HEK293 (cell line): ENCODE data around the gene STK24.
A peak's percentile ranks its signal among the peaks of the same experiment; 100 is the strongest.

ENCODE experiments used
- EGR2 ChIP-seq: fragments of 450-650 bp; formaldehyde crosslinking; IDR thresholded peaks from 2 replicates; pipeline ENCODE4 v1.5.1; 2016; ENCODE audit warnings: low read depth, missing biosample characterization, missing genetic modification characterization
- HOXA7 ChIP-seq: sonication (generic); formaldehyde crosslinking; IDR thresholded peaks from 2 replicates; pipeline ENCODE4 v1.8.1; 2022; ENCODE audit warnings: missing genetic modification reagents, borderline replicate concordance
- KLF7 ChIP-seq: fragments of 450-650 bp; formaldehyde crosslinking; IDR thresholded peaks from 2 replicates; pipeline ENCODE4 v1.5.1; 2016; ENCODE audit warnings: missing biosample characterization, missing genetic modification characterization, borderline replicate concordance
- MEIS1 ChIP-seq: sonication (generic); formaldehyde crosslinking; IDR thresholded peaks from 2 replicates; pipeline ENCODE4 v1.8.1; 2022; ENCODE audit warnings: missing genetic modification reagents, mild to moderate bottlenecking, borderline replicate concordance
- PRDM6 ChIP-seq: fragments of 450-650 bp; formaldehyde crosslinking; IDR thresholded peaks from 2 replicates; pipeline ENCODE4 v1.5.1; 2017; ENCODE audit warnings: missing biosample characterization, missing genetic modification characterization
- RBAK ChIP-seq: fragments of 450-650 bp; formaldehyde crosslinking; IDR thresholded peaks from 2 replicates; pipeline ENCODE4 v1.5.1; 2016; ENCODE audit warnings: missing biosample characterization, missing genetic modification characterization
- WT1 ChIP-seq: fragments of 450-650 bp; formaldehyde crosslinking; IDR thresholded peaks from 2 replicates; pipeline ENCODE4 v1.5.1; 2016; ENCODE audit warnings: missing biosample characterization, missing genetic modification characterization
- ZBTB20 ChIP-seq: fragments of 450-650 bp; formaldehyde crosslinking; IDR thresholded peaks from 2 replicates; pipeline ENCODE4 v1.5.1; 2016; ENCODE audit warnings: missing biosample characterization, missing genetic modification characterization
- ZFP37 ChIP-seq: fragments of 450-650 bp; formaldehyde crosslinking; IDR thresholded peaks from 2 replicates; pipeline ENCODE4 v1.5.1; 2016; ENCODE audit warnings: missing biosample characterization, missing genetic modification characterization
- ZNF112 ChIP-seq: fragments of 450-650 bp; formaldehyde crosslinking; IDR thresholded peaks from 2 replicates; pipeline ENCODE4 v1.5.0; 2017; ENCODE audit warnings: missing biosample characterization, missing genetic modification characterization
- ZNF133 ChIP-seq: fragments of 450-650 bp; formaldehyde crosslinking; IDR thresholded peaks from 2 replicates; pipeline ENCODE4 v1.5.1; 2016; ENCODE audit warnings: missing biosample characterization, missing genetic modification characterization
- ZNF146 ChIP-seq: fragments of 450-650 bp; formaldehyde crosslinking; IDR thresholded peaks from 2 replicates; pipeline ENCODE4 v1.5.1; 2016; ENCODE audit warnings: missing biosample characterization, missing genetic modification characterization
- ZNF223 ChIP-seq: fragments of 450-650 bp; formaldehyde crosslinking; IDR thresholded peaks from 2 replicates; pipeline ENCODE4 v1.5.1; 2016; ENCODE audit warnings: missing biosample characterization, missing genetic modification characterization
- ZNF24 ChIP-seq: fragments of 450-650 bp; formaldehyde crosslinking; IDR thresholded peaks from 2 replicates; pipeline ENCODE4 v1.5.1; 2016; ENCODE audit warnings: missing biosample characterization, missing genetic modification characterization
- ZNF26 ChIP-seq: fragments of 450-650 bp; formaldehyde crosslinking; IDR thresholded peaks from 2 replicates; pipeline ENCODE4 v1.5.1; 2016; ENCODE audit warnings: missing biosample characterization, missing genetic modification characterization
- ZNF266 ChIP-seq: fragments of 450-650 bp; formaldehyde crosslinking; IDR thresholded peaks from 2 replicates; pipeline ENCODE4 v1.5.1; 2016; ENCODE audit warnings: missing biosample characterization, missing genetic modification characterization, low read depth
- ZNF311 ChIP-seq: fragments of 450-650 bp; formaldehyde crosslinking; IDR thresholded peaks from 2 replicates; pipeline ENCODE4 v1.5.1; 2017; ENCODE audit warnings: missing biosample characterization, missing genetic modification characterization, borderline replicate concordance
- ZNF391 ChIP-seq: fragments of 450-650 bp; formaldehyde crosslinking; IDR thresholded peaks from 2 replicates; pipeline ENCODE4 v1.5.1; 2016; ENCODE audit warnings: low read depth, missing biosample characterization, missing genetic modification characterization, borderline replicate concordance
- ZNF423 ChIP-seq: fragments of 450-650 bp; formaldehyde crosslinking; IDR thresholded peaks from 2 replicates; pipeline ENCODE4 v1.5.1; 2016; ENCODE audit warnings: missing biosample characterization, missing genetic modification characterization
- ZNF473 ChIP-seq: fragments of 450-650 bp; formaldehyde crosslinking; IDR thresholded peaks from 2 replicates; pipeline ENCODE4 v1.5.1; 2017; ENCODE audit warnings: missing biosample characterization, missing genetic modification characterization
- ZNF501 ChIP-seq: fragments of 450-650 bp; formaldehyde crosslinking; IDR thresholded peaks from 2 replicates; pipeline ENCODE4 v1.5.1; 2016; ENCODE audit warnings: missing biosample characterization, missing genetic modification characterization
- ZNF548 ChIP-seq: fragments of 450-650 bp; formaldehyde crosslinking; IDR thresholded peaks from 2 replicates; pipeline ENCODE4 v1.5.1; 2016; ENCODE audit warnings: missing biosample characterization, missing genetic modification characterization
- ZNF561 ChIP-seq: fragments of 450-650 bp; IDR thresholded peaks from 2 replicates; pipeline ENCODE4 v1.5.1; 2018; ENCODE audit warnings: missing biosample characterization, missing genetic modification characterization, borderline replicate concordance
- ZNF580 ChIP-seq: fragments of 450-650 bp; formaldehyde crosslinking; IDR thresholded peaks from 2 replicates; pipeline ENCODE4 v1.5.1; 2016; ENCODE audit warnings: missing biosample characterization, missing genetic modification characterization
- ZNF585B ChIP-seq: fragments of 450-650 bp; formaldehyde crosslinking; IDR thresholded peaks from 2 replicates; pipeline ENCODE4 v1.5.1; 2016; ENCODE audit warnings: missing biosample characterization, missing genetic modification characterization
- ZNF596 ChIP-seq: fragments of 450-650 bp; IDR thresholded peaks from 2 replicates; pipeline ENCODE4 v1.5.0; 2018; ENCODE audit warnings: missing biosample characterization, mild to moderate bottlenecking, missing genetic modification characterization, moderate library complexity
- ZNF623 ChIP-seq: fragments of 450-650 bp; formaldehyde crosslinking; IDR thresholded peaks from 2 replicates; pipeline ENCODE4 v1.5.1; 2016; ENCODE audit warnings: missing biosample characterization, missing genetic modification characterization
- ZNF624 ChIP-seq: fragments of 450-650 bp; formaldehyde crosslinking; IDR thresholded peaks from 2 replicates; pipeline ENCODE4 v1.5.1; 2017; ENCODE audit warnings: missing biosample characterization, missing genetic modification characterization
- ZNF791 ChIP-seq: fragments of 450-650 bp; formaldehyde crosslinking; IDR thresholded peaks from 2 replicates; pipeline ENCODE4 v1.5.1; 2016; ENCODE audit warnings: missing biosample characterization, missing genetic modification characterization
- TF ChIP-seq, protein P1 (sequence below): fragments of 450-650 bp; formaldehyde crosslinking; IDR thresholded peaks from 2 replicates; pipeline ENCODE4 v1.5.1; 2016; ENCODE audit warnings: missing biosample characterization, missing genetic modification characterization
- TF ChIP-seq, protein P2 (sequence below): fragments of 450-650 bp; formaldehyde crosslinking; IDR thresholded peaks from 2 replicates; pipeline ENCODE4 v1.5.1; 2016; ENCODE audit warnings: missing biosample characterization, missing genetic modification characterization, borderline replicate concordance
- TF ChIP-seq, protein P3 (sequence below): fragments of 450-650 bp; formaldehyde crosslinking; IDR thresholded peaks from 2 replicates; pipeline ENCODE4 v1.5.1; 2016; ENCODE audit warnings: missing biosample characterization, missing genetic modification characterization

Gene STK24

DNA sequence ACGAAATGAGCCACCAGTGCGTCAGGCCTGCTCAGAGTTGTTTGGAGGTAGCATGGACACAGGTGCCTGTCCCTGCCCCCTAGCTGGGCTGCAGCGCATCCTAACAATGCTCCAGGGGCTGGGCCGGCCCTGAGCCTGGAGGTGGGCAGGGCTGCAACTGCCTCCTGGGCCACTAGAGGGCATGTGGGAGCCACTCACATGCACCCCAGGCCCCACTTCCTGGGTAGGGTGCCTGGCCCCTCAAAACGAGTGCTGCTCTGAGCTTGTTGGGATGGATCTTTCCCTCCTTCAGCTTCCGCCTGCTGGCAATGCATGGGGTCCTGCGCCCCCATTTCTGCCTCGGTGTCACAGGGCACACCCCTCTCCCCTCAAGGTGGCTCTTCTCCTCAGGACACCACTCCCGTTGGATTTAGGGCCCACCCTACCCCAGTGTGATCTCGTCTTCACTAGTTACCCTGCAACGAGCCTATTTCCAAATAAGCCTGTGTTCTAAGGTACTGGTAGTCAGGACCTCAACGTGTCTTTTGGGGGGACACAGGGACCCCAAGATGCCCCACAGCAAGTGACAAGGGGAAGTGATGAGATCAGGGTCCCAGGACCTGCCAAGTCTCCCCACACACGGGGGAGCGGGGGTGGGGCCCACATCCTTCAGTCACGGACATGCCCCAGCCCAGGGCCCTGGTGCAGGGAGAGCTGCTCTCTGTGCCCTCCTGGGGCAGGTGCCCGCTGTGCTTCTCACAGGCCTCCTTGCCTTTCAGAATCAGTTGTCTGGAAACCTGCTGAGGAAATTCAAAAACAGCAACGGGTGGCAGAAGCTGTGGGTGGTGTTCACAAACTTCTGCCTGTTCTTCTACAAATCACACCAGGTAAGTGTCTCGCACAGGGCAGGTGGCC is 131.3 kb downstream of the STK24 start (continued):
- no peak for TF ChIP-seq PRDM6 (tag by site-specific recombination)
- no peak for TF ChIP-seq ZNF791 (tag by site-specific recombination)
- 0 out of 2 replicates have a peak, but pooled peaks have one; percentile 6 for TF ChIP-seq ZNF423 (tag by site-specific recombination)
- no peak for TF ChIP-seq ZNF391
- TF ChIP-seq WT1, result no peak
- no peak for TF ChIP-seq ZNF223 (tag by site-specific recombination)
- TF ChIP-seq, protein P1, sequence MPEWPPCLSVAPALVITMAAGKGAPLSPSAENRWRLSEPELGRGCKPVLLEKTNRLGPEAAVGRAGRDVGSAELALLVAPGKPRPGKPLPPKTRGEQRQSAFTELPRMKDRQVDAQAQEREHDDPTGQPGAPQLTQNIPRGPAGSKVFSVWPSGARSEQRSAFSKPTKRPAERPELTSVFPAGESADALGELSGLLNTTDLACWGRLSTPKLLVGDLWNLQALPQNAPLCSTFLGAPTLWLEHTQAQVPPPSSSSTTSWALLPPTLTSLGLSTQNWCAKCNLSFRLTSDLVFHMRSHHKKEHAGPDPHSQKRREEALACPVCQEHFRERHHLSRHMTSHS (tag by site-specific recombination), result no peak
- TF ChIP-seq ZNF133 (tag by site-specific recombination), result no peak
- no peak for TF ChIP-seq ZNF146 (tag by site-specific recombination)
- TF ChIP-seq ZNF624, result no peak
- no peak for TF ChIP-seq MEIS1 (CRISPR knock-in tag)
- TF ChIP-seq ZNF473, result no peak
- TF ChIP-seq ZNF112 (tag by site-specific recombination), result no peak
- peak; percentile 53; the same call in 1 of the 2 replicates for TF ChIP-seq ZNF24 (tag by site-specific recombination)
- TF ChIP-seq EGR2, result no peak
- no peak for TF ChIP-seq ZNF623
- no peak for TF ChIP-seq ZNF580
- TF ChIP-seq ZNF585B (tag by site-specific recombination), result no peak
- TF ChIP-seq ZBTB20, result no peak; the same call in 1 of the 2 replicates
- TF ChIP-seq KLF7 (tag by site-specific recombination), result no peak
- 0 out of 2 replicates have a peak, but pooled peaks have one; percentile 32 for TF ChIP-seq ZNF561 (tag by site-specific recombination)
- no peak for TF ChIP-seq ZNF266 (tag by site-specific recombination)
- TF ChIP-seq, protein P2, sequence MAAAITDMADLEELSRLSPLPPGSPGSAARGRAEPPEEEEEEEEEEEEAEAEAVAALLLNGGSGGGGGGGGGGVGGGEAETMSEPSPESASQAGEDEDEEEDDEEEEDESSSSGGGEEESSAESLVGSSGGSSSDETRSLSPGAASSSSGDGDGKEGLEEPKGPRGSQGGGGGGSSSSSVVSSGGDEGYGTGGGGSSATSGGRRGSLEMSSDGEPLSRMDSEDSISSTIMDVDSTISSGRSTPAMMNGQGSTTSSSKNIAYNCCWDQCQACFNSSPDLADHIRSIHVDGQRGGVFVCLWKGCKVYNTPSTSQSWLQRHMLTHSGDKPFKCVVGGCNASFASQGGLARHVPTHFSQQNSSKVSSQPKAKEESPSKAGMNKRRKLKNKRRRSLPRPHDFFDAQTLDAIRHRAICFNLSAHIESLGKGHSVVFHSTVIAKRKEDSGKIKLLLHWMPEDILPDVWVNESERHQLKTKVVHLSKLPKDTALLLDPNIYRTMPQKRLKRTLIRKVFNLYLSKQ (tag by site-specific recombination), result no peak
- no peak for TF ChIP-seq HOXA7
- no peak for TF ChIP-seq ZNF26 (tag by site-specific recombination)
- no peak for TF ChIP-seq RBAK (tag by site-specific recombination)
- TF ChIP-seq ZNF548 (tag by site-specific recombination), result no peak
- TF ChIP-seq, protein P3, sequence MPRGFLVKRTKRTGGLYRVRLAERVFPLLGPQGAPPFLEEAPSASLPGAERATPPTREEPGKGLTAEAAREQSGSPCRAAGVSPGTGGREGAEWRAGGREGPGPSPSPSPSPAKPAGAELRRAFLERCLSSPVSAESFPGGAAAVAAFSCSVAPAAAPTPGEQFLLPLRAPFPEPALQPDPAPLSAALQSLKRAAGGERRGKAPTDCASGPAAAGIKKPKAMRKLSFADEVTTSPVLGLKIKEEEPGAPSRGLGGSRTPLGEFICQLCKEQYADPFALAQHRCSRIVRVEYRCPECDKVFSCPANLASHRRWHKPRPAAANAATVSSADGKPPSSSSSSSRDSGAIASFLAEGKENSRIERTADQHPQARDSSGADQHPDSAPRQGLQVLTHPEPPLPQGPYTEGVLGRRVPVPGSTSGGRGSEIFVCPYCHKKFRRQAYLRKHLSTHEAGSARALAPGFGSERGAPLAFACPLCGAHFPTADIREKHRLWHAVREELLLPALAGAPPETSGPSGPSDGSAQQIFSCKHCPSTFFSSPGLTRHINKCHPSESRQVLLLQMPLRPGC (tag by site-specific recombination), result no peak
- TF ChIP-seq ZNF311 (tag by site-specific recombination), result no peak
- no peak for TF ChIP-seq ZNF596 (tag by site-specific recombination)
- peak; percentile 55; the same call in 1 of the 2 replicates for TF ChIP-seq ZNF501
- TF ChIP-seq ZFP37 (tag by site-specific recombination), result peak; percentile 80
